Measurements from ENCODE around the gene THOC7.

DNA sequence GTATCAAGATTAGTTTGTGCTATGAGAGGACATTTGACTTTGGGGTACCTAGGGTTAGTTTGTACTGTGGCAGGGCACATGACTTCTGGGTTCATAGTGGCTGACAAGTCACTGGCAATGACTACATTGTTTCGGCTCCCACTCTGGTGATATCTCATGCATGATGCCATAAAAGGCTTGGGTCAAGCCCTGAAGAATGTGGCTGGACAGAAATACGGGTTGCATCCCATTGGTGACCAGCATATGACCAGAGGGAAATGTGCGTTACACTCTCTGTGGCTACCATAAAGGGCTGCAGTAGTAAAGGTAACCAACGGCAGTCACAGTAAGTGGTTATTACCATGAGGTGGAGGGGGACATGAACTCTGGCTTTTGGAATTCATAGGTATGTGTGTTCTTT, 18.4 kb downstream of the THOC7 start:
- TF ChIP-seq, protein P1, sequence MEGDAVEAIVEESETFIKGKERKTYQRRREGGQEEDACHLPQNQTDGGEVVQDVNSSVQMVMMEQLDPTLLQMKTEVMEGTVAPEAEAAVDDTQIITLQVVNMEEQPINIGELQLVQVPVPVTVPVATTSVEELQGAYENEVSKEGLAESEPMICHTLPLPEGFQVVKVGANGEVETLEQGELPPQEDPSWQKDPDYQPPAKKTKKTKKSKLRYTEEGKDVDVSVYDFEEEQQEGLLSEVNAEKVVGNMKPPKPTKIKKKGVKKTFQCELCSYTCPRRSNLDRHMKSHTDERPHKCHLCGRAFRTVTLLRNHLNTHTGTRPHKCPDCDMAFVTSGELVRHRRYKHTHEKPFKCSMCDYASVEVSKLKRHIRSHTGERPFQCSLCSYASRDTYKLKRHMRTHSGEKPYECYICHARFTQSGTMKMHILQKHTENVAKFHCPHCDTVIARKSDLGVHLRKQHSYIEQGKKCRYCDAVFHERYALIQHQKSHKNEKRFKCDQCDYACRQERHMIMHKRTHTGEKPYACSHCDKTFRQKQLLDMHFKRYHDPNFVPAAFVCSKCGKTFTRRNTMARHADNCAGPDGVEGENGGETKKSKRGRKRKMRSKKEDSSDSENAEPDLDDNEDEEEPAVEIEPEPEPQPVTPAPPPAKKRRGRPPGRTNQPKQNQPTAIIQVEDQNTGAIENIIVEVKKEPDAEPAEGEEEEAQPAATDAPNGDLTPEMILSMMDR (IDR thresholded peaks at IDR 0.05; ENCODE audit: low read length): no peak
- TF ChIP-seq EZH2 (optimal IDR thresholded peaks at IDR 0.05; ENCODE audit: low read depth, low read length) (no peak), EZH2phosphoT487 (IDR thresholded peaks at IDR 0.05; ENCODE audit: low read length) (no peak)

Data from MM.1S (cell line).